Anterior cingulate cortex (tissue), 58 donors: Measurements from ENCODE around the gene HS3ST6.
"Not testable (repeated sequence)": the region's sequence is repeated elsewhere in the genome, so short reads cannot be mapped to it uniquely, and the experiment has no call there.

Source experiments
- DNase-seq, 58 donors: peaks; one replicate each; lab custom pipeline; 2025; lab: John Stamatoyannopoulos, UW

HS3ST6 gene

GRCh38 chr16:1949507-1949906 is 31.3 kb upstream of the HS3ST6 start:
- DNase-seq: no peak

DNA sequence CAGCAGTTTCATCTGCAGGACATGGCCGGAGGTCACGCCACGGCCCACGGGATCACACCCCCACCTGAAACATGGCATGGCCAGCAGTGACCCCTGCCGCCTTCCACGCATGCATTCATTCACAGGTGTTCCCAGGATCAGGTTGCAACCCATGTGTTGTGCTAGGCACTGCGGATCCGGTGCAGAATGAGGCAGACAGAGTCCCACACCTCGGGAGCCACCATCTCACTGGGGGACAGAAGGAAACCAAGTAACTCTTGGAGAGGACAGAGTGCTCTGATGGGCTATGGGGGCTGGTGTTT is 29.1 kb upstream of the HS3ST6 start:
- no peak for DNase-seq

DNA sequence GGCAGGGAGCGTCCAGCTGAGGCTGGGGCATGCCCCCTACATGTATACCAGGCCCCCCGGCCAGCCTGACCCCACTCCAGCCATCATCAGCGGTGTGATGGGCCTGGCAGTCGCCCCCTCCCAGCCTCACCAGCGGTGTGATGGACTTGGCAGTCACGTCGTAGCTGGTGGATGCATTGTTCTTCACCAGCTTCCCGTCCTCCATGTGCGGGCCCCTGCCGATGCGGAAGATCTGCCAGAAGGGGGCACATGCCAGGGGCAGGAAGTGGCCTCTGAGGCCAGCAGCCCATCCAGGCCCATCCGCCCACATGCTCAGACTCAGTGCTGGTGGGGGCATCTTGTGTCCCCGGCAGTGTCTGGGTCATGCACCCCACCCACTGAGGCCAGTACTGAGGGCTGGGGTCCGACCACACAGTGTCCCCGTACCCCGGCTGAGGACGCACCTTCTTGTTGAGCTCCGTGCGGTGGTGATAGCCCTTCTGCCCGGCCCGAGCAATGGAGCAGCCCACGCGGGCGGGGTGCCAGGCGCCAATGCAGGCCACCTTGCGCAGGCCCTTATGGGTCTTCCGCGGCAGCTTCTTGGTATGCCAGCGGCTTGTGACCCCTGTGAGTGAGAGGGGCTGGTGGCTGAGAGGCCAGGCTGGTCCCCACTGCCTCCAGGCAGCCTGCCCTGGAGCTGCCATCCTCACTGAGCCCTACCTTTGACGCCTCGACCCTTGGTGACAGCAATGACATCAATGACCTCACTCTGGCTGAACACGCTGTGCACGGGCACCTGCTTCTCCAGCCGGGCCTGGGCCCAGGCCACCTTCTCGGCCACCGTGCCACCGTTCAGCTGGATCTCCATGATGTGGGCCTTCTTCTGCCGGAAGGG is 28.5 kb upstream of the HS3ST6 start:
- no peak for DNase-seq

- no peak for DNase-seq
Measured at GRCh38 chr16:1945559-1946391, 27.6 kb upstream of the HS3ST6 start.

GRCh38 chr16:1944612-1945199 is 26.5 kb upstream of the HS3ST6 start:
- no peak for DNase-seq

GRCh38 chr16:1942810-1943726 is 24.9 kb upstream of the HS3ST6 start, which contains the start of gene MSRB1:
TSS of gene MSRB1 (minus strand) at chr16:1943199. CDS start at chr16:1943156, 43 bp downstream.
- peak; percentile 60 to 100 (median 98) for DNase-seq

DNA sequence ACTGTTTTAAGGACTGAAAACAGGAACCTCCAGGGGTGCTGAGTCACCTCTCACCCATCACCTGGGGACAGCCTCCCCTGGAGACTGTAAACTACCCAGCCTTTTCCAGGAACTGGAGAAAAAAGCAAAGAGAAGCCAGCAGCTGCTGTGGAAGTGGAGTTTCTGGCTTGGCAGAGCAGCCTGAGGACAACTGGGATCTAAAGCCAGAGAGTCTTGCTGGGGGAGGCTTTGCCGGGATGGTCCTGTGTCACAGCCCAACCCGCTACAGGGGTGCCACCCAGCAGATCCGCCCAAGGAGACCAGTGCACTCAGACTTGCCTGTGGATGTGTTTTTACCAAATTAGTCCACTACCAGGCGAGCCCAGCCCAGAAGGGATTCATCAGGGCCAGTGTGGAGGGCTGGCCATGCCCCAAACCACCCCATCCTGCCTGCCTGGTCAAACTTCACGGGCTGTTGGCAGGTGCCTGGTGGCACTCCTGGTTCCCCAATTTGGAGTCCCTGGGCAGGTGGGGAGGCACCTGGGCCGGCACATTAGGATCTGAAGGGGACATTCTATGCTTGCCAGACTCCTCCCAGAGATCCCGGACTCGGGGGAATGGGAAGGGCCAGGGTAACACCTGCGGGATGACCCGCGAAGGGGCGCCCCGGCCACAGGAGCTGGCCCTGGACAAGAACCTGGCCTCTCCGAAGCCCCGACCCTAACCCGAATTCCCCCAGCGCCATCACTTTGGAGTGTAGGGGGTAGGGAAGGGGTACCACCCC is 24.0 kb upstream of the HS3ST6 start:
- peak in 1 of 58 donors; percentile 9 for DNase-seq

DNA sequence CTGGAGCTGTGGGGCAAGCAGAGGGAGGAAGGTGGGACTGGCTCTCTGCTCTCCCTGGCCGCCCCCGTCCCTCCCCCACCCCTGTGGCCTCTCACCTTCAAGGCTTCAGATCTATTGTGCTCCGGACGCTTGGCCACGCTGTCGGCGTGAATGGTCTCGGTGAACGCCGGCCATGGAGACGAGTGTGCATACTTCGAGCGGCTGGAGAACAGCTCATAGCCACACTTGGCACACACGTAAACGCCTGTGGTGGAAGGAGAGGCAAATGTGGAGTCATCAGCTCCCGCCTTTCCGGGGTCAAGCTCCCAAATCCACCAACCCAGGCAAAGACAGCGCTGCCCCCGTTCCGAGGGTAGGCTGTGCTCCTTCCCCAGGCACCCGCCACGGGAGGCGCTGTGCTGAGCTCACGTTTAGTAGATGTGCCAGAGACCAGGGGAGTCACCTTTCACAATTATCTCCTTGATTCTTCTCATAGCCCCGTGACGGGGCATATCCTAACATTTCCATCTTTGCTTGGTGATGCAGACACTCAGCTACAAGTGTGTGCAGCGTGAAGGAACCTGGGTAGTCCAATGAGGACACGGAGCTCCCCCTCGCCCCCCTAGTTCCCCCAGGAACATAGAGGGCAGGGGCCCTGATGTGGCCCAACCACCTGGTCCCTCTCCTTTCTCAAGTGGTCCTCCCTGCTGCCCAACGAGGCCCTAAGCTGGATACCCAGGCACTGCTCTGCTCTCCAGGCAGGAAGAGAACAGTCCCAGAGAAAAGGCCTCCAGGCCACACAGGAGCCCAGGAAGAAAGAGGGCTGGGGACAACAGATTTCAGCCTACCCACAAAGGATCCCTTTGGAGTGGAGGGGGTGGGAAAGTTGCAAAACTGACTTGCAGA is 23.2 kb upstream of the HS3ST6 start:
- no peak for DNase-seq

GRCh38 chr16:1940273-1941161 is 22.3 kb upstream of the HS3ST6 start:
- DNase-seq: no peak

GRCh38 chr16:1939833-1940232 is 21.6 kb upstream of the HS3ST6 start:
- DNase-seq: not testable (repeated sequence)

DNA sequence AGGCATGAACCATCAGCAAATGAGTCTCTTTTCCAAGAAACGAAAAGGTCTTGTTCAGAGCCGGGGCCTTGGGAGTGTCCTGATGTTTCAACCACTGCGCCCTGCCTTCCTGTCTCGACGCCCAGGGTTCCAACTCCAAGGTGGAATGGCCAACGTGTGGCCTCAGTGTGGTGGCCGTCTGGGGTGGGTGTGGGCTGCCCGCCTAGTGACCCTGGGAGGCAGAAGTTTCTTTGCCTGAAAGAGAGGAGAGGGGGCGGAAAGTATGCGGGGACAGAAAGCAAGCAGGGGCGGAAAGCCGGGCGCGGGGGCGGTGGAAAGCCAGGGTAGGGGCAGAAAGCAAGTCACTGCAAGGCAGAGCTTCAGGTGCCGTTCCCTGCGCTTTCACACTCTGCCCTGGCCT is 20.7 kb upstream of the HS3ST6 start:
- no peak for DNase-seq

DNA sequence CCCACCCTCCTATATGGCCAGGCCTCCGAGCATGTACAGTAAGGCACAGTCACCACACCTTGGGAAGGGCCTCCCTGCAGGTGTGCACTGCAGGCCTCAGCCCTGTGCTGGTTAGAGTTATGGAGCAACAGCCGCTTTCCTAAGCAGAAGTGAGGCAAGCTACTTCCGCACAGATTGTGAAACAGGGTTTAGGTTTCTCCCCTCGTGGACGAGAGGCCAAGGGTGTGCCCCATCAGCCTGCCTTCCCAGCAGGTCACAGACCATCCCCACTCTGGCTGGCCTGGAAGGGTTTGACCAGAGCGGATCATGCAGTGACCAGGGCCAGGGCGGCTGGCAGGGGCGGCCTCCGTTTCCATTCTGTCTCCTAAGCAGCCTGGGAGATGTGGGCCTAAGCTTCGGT is 20.1 kb upstream of the HS3ST6 start:
- no peak for DNase-seq

GRCh38 chr16:1936945-1937479 is 18.8 kb upstream of the HS3ST6 start:
- no peak for DNase-seq

DNA sequence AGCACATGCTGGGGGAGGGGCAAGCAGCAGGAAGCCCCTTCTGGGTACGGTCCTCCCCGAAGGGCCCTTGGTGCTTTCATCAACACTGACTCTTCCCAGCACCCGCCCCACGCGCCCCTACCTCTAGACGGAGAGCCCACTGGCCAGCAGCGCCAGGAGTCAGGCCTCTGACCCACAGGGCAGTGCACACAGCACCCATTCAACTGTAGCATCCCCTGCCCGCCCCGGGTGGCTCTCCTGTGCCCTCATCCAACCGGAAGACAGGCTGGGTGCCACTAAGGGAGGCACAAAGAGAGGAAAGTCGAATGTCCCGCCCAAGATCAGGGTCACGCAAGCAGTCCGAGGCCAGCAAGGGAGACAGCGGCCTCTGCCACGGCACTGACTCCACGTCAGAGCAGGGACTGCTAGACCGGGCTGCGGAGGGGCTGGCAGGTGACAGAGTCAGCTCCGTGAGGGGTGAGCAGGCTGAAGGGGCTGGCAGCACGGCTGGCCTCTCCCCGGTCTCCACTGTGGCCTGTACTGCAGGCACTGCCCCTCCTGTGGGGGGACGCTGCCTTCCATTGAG is 15.0 kb upstream of the HS3ST6 start:
- no peak for DNase-seq

- no peak for DNase-seq
Measured at GRCh38 chr16:1932050-1933028, 14.1 kb upstream of the HS3ST6 start.

DNA sequence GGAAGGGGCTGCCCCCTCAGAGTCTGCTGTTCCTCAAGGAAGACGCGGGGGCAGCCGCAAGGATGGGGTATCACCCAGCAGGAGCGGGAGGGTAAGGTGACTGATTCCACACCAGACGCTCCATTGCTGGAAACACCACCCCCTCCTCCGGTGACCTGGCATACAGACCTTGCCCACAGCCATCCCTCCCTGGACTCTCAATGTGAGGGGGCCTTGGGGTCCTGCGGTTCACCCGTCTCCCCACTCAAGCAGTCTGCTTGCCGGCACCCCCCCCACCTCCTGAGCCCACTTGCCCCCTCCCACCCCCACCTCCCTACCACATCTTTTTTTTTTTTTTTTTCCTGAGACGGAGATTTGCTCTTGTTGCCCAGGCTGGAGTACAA is 12.1 kb upstream of the HS3ST6 start:
- no peak for DNase-seq
